HepG2 (cell line): ENCODE data around the gene PPP1R16B. TPM values are rescaled to one million over a fixed set of nuclear protein-coding genes. Genes with fewer than 3 reads are reported as not detected.

Experiments used
- CC2D1A ChIP-seq: sonication (generic); formaldehyde crosslinking; IDR thresholded peaks from 2 replicates; pipeline ENCODE4 v1.8.1; 2023; ENCODE audit warnings: mild to moderate bottlenecking, missing genetic modification reagents
- CENPT ChIP-seq: sonication (generic); formaldehyde crosslinking; IDR thresholded peaks from 2 replicates; pipeline ENCODE4 v1.8.0; 2022; ENCODE audit warnings: low read depth, mild to moderate bottlenecking, moderate library complexity, missing genetic modification reagents
- CTCF ChIP-seq: sonication (generic); formaldehyde crosslinking; IDR thresholded peaks from 2 replicates; pipeline ENCODE4 v1.5.0; 2020; ENCODE audit warnings: mild to moderate bottlenecking, missing genetic modification reagents, moderate library complexity
- NFIB ChIP-seq: sonication (generic); formaldehyde crosslinking; IDR thresholded peaks from 2 replicates; pipeline ENCODE4 v1.9.0; 2021; ENCODE audit warnings: missing genetic modification reagents, mild to moderate bottlenecking, borderline replicate concordance
- NFKB2 ChIP-seq: sonication (generic); formaldehyde crosslinking; IDR thresholded peaks from 2 replicates; pipeline ENCODE4 v1.4.0; 2020; ENCODE audit warnings: missing genetic modification reagents, borderline replicate concordance
- PATZ1 ChIP-seq: sonication (generic); formaldehyde crosslinking; IDR thresholded peaks from 2 replicates; pipeline ENCODE4 v1.4.0; 2020; ENCODE audit warnings: missing genetic modification reagents
- PHB2 ChIP-seq: fragments of 450-650 bp; IDR thresholded peaks from 2 replicates; pipeline ENCODE4 v1.6.1; 2018; ENCODE audit not compliant: partially characterized antibody
- PLSCR1 ChIP-seq: sonication (generic); formaldehyde crosslinking; IDR thresholded peaks from 2 replicates; pipeline ENCODE4 v1.5.0; 2020; ENCODE audit warnings: missing genetic modification reagents, mild to moderate bottlenecking, borderline replicate concordance
- RXRA ChIP-seq: sonication (generic); formaldehyde crosslinking; IDR thresholded peaks from 2 replicates; pipeline ENCODE4 v1.5.1; 2020; ENCODE audit warnings: missing genetic modification reagents
- SALL1 ChIP-seq: sonication (generic); formaldehyde crosslinking; IDR thresholded peaks from 2 replicates; pipeline ENCODE4 v1.8.0; 2022; ENCODE audit warnings: mild to moderate bottlenecking, missing genetic modification reagents
- SNRNP70 ChIP-seq: fragments of 200-400 bp; formaldehyde crosslinking; IDR thresholded peaks from 2 replicates; pipeline ENCODE4 v1.6.1; 2017; ENCODE audit warnings: mild to moderate bottlenecking, low read depth, low read length, moderate library complexity
- SP140L ChIP-seq: sonication (generic); formaldehyde crosslinking; IDR thresholded peaks from 2 replicates; pipeline ENCODE4 v1.4.0; 2020; ENCODE audit warnings: missing genetic modification reagents, borderline replicate concordance
- ZBTB20 ChIP-seq: sonication (generic); formaldehyde crosslinking; IDR thresholded peaks from 2 replicates; pipeline ENCODE4 v1.8.1; 2023; ENCODE audit warnings: missing genetic modification reagents, low read depth, mild to moderate bottlenecking, borderline replicate concordance
- ZBTB43 ChIP-seq: sonication (generic); formaldehyde crosslinking; conservative IDR thresholded peaks from 2 replicates; pipeline ENCODE4 v1.4.0; 2020; ENCODE audit warnings: missing genetic modification reagents
- ZMYM2 ChIP-seq: sonication (generic); formaldehyde crosslinking; IDR thresholded peaks from 2 replicates; pipeline ENCODE4 v1.8.0; 2022; ENCODE audit warnings: mild to moderate bottlenecking, missing genetic modification reagents
- ZNF205 ChIP-seq: IDR thresholded peaks from 2 replicates; pipeline ENCODE4 v1.6.1; 2018; ENCODE audit warnings: missing biosample characterization, missing genetic modification reagents
- ZNF235 ChIP-seq: sonication (generic); formaldehyde crosslinking; IDR thresholded peaks from 2 replicates; pipeline ENCODE4 v1.8.1; 2023; ENCODE audit warnings: mild to moderate bottlenecking, missing genetic modification reagents, borderline replicate concordance
- ZNF383 ChIP-seq: sonication (generic); formaldehyde crosslinking; IDR thresholded peaks from 2 replicates; pipeline ENCODE4 v1.4.0; 2020; ENCODE audit warnings: missing genetic modification reagents, mild to moderate bottlenecking, borderline replicate concordance
- ZNF891 ChIP-seq: sonication (generic); formaldehyde crosslinking; IDR thresholded peaks from 2 replicates; pipeline ENCODE4 v1.5.0; 2020; ENCODE audit warnings: mild to moderate bottlenecking, missing genetic modification reagents
- polyA plus RNA-seq, 8 experiments: library from polyadenylated mRNA; depleted of rRNA in 3 of 8; stranded (reverse) in 7 of 8; unstranded in 1 of 8; fragments of >200 nt; fragmentation: Illumina TruSeq in 4 of 8; extraction: Trizol in 4 of 8; gene quantifications; 2 replicates each; pipeline versions ENCODE4 v1.2.1 to v1.2.3, GENCODE V29; 2011 to 2016; ENCODE audit warnings: low read depth in 4 of 8, missing spikeins in 1 of 8, mixed read lengths in 1 of 8; ENCODE audit not compliant: insufficient read depth in 1 of 8
- total RNA-seq, 5 experiments: library from RNA; depleted of rRNA; stranded (reverse); fragments of >200 nt; fragmentation: Illumina TruSeq; extraction: Trizol; gene quantifications; 2 replicates each; pipeline ENCODE4 v1.2.3, GENCODE V29; 2016; ENCODE audit warnings: low read depth in 1 of 5
- TF ChIP-seq, protein P1 (sequence below): sonication (generic); formaldehyde crosslinking; IDR thresholded peaks from 2 replicates; pipeline ENCODE4 v1.8.1; 2023; ENCODE audit warnings: missing genetic modification reagents, inconsistent platforms, borderline replicate concordance
- TF ChIP-seq, protein P2 (sequence below): IDR thresholded peaks from 2 replicates; pipeline ENCODE4 v1.6.1; 2018; ENCODE audit warnings: missing genetic modification reagents

PPP1R16B gene
- total and polyA plus RNA-seq, 2 of the 13 experiments (the other 11 are each of a cell fraction or from before 2014, with no cell fraction given): 0.02 to 0.11 TPM

- TF ChIP-seq PHB2: no peak
- peak; percentile 60; the same call in 1 of the 2 replicates for TF ChIP-seq ZNF383
- TF ChIP-seq PATZ1 (CRISPR knock-in tag): no peak
- peak; percentile 80 for TF ChIP-seq CENPT
- TF ChIP-seq NFIB (CRISPR knock-in tag): peak; percentile 97; the same call in 1 of the 2 replicates
- peak; percentile 94 for TF ChIP-seq SALL1 (CRISPR knock-in tag)
- 0 out of 2 replicates have a peak, but pooled peaks have one; percentile 73 for TF ChIP-seq ZBTB43 (CRISPR knock-in tag)
- peak; percentile 58 for TF ChIP-seq ZBTB20 (CRISPR knock-in tag)
- TF ChIP-seq PLSCR1 (CRISPR knock-in tag): no peak
- TF ChIP-seq NFKB2: peak; percentile 94
- TF ChIP-seq, protein P1, sequence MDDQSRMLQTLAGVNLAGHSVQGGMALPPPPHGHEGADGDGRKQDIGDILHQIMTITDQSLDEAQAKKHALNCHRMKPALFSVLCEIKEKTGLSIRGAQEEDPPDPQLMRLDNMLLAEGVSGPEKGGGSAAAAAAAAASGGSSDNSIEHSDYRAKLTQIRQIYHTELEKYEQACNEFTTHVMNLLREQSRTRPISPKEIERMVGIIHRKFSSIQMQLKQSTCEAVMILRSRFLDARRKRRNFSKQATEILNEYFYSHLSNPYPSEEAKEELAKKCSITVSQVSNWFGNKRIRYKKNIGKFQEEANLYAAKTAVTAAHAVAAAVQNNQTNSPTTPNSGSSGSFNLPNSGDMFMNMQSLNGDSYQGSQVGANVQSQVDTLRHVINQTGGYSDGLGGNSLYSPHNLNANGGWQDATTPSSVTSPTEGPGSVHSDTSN (CRISPR knock-in tag): no peak; the same call in none of the 2 replicates
- peak; percentile 84 for TF ChIP-seq ZNF205
- TF ChIP-seq ZNF235 (CRISPR knock-in tag): peak; percentile 95
- TF ChIP-seq CC2D1A: no peak
- TF ChIP-seq ZMYM2 (CRISPR knock-in tag): peak; percentile 100
- TF ChIP-seq, protein P2, sequence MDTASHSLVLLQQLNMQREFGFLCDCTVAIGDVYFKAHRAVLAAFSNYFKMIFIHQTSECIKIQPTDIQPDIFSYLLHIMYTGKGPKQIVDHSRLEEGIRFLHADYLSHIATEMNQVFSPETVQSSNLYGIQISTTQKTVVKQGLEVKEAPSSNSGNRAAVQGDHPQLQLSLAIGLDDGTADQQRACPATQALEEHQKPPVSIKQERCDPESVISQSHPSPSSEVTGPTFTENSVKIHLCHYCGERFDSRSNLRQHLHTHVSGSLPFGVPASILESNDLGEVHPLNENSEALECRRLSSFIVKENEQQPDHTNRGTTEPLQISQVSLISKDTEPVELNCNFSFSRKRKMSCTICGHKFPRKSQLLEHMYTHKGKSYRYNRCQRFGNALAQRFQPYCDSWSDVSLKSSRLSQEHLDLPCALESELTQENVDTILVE: peak; percentile 82; the same call in 1 of the 2 replicates
- peak; percentile 98 for TF ChIP-seq ZNF891 (CRISPR knock-in tag)
- no peak for TF ChIP-seq SNRNP70
- TF ChIP-seq RXRA (CRISPR knock-in tag): peak; percentile 64
- TF ChIP-seq CTCF (CRISPR knock-in tag): no peak
- no peak for TF ChIP-seq SP140L (CRISPR knock-in tag)
Measured at GRCh38 chr20:38926142-38926933, 120.8 kb downstream of the PPP1R16B start, which contains the start of gene FAM83D (continued).
